Loucy (cell line): ENCODE measurements around the gene RECQL.

Experiments
- H2AFZ ChIP-seq: fragments of 200-600 bp; sonication (generic); 2 replicates; pipeline ENCODE4 v1.6.0; 2016; ENCODE audit warnings: antibody characterized with exemption, mild to moderate bottlenecking, low read length, moderate library complexity
- H3F3A ChIP-seq: fragments of 200-600 bp; 2 replicates; pipeline ENCODE4 v1.6.0; 2016; ENCODE audit warnings: antibody characterized with exemption, low read depth, mild to moderate bottlenecking
- H3K27me3 ChIP-seq: fragments of 200-600 bp; sonication (generic); 2 replicates; pipeline ENCODE4 v1.6.1; 2014; ENCODE audit warnings: low read length, mild to moderate bottlenecking; ENCODE audit not compliant: insufficient read depth, poor library complexity, severe bottlenecking
- H3K36me3 ChIP-seq: fragments of 200-600 bp; sonication (generic); 2 replicates; pipeline ENCODE4 v1.6.1; 2016; ENCODE audit warnings: low read length; ENCODE audit not compliant: insufficient read depth
- H3K4me1 ChIP-seq: fragments of 200-600 bp; sonication (generic); 2 replicates; pipeline ENCODE4 v1.5.1; 2014; ENCODE audit warnings: low read length, mild to moderate bottlenecking; ENCODE audit not compliant: insufficient read depth, poor library complexity, severe bottlenecking
- H3K4me2 ChIP-seq: fragments of 200-600 bp; sonication (generic); 2 replicates; pipeline ENCODE4 v1.6.0; 2014; ENCODE audit warnings: antibody characterized with exemption, low read length, low read depth, mild to moderate bottlenecking; ENCODE audit not compliant: poor library complexity, severe bottlenecking
- H3K4me3 ChIP-seq: fragments of 200-600 bp; sonication (generic); 2 replicates; pipeline ENCODE4 v1.5.1; 2014; ENCODE audit warnings: low read length, mild to moderate bottlenecking, mixed read lengths; ENCODE audit not compliant: poor library complexity, severe bottlenecking
- H3K79me2 ChIP-seq: fragments of 200-600 bp; sonication (generic); 2 replicates; pipeline ENCODE4 v1.6.1; 2014; ENCODE audit warnings: low read length; ENCODE audit not compliant: insufficient read depth
- H3K9ac ChIP-seq: fragments of 200-600 bp; sonication (generic); 2 replicates; pipeline ENCODE4 v1.6.0; 2014; ENCODE audit warnings: mild to moderate bottlenecking, low read depth, low read length, moderate library complexity; ENCODE audit not compliant: poor library complexity, severe bottlenecking
- H3K9me2 ChIP-seq: fragments of 200-600 bp; sonication (generic); replicated peaks from 2 replicates; pipeline ENCODE4 v1.6.1; 2016; ENCODE audit warnings: low read depth, low read length, mixed read lengths
- H3K9me3 ChIP-seq: fragments of 200-600 bp; sonication (generic); 2 replicates; pipeline ENCODE4 v1.6.1; 2014; ENCODE audit warnings: mild to moderate bottlenecking, antibody characterized with exemption, low read length, low read depth; ENCODE audit not compliant: insufficient read depth
- H4K20me1 ChIP-seq: fragments of 200-600 bp; sonication (generic); 2 replicates; pipeline ENCODE4 v1.6.0; 2014; ENCODE audit warnings: antibody characterized with exemption, low read length, mild to moderate bottlenecking; ENCODE audit not compliant: insufficient read depth, poor library complexity, severe bottlenecking
- EZH2phosphoT487 ChIP-seq: fragments of 200-600 bp; IDR thresholded peaks from 2 replicates; pipeline ENCODE4 v1.6.1; 2018; ENCODE audit warnings: antibody characterized with exemption, mild to moderate bottlenecking, moderate library complexity, borderline replicate concordance
- TF ChIP-seq, protein P1 (sequence below): fragments of 200-600 bp; sonication (generic); conservative IDR thresholded peaks from 2 replicates; pipeline ENCODE4 v1.5.1; 2014; ENCODE audit warnings: mild to moderate bottlenecking, antibody characterized with exemption, low read length

RECQL gene

DNA sequence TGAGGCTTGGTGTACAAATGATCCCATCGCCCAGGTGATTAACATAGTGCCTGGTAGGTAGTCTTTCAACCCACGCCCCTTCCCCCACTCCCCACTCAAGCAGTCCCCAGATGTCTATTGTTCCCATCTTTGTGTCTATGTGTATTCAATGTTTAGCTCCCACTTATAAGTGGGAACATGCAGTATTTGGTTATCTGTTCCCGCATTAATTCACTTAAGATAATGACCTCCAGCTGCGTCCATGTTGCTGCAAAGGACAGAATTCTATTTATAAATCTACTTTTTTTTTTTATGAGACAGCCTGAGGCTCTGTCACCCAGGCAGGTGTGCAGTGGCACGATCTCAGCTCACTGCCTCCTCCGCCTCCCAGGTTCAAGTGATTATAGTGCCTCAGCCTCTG is 40.3 kb upstream of the RECQL start:
- Histone ChIP-seq H3K4me1 (no peaks in the 10 kb centered on the region), H4K20me1 (no peaks in the 10 kb centered on the region), H3K27me3 (no peaks in the 10 kb centered on the region), H3K79me2 (no peaks in the 10 kb centered on the region), H3K9ac (no peak overlapping the region), H3K36me3 (no peaks in the 10 kb centered on the region), H2AFZ (no peak overlapping the region), H3F3A (no peaks in the 10 kb centered on the region), H3K9me2 (no peaks in the 10 kb centered on the region), H3K4me2 (no peak overlapping the region), H3K9me3 (no peaks in the 10 kb centered on the region), H3K4me3 (no peak overlapping the region)
- no peak for TF ChIP-seq EZH2phosphoT487
- TF ChIP-seq, protein P1, sequence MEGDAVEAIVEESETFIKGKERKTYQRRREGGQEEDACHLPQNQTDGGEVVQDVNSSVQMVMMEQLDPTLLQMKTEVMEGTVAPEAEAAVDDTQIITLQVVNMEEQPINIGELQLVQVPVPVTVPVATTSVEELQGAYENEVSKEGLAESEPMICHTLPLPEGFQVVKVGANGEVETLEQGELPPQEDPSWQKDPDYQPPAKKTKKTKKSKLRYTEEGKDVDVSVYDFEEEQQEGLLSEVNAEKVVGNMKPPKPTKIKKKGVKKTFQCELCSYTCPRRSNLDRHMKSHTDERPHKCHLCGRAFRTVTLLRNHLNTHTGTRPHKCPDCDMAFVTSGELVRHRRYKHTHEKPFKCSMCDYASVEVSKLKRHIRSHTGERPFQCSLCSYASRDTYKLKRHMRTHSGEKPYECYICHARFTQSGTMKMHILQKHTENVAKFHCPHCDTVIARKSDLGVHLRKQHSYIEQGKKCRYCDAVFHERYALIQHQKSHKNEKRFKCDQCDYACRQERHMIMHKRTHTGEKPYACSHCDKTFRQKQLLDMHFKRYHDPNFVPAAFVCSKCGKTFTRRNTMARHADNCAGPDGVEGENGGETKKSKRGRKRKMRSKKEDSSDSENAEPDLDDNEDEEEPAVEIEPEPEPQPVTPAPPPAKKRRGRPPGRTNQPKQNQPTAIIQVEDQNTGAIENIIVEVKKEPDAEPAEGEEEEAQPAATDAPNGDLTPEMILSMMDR, result no peak

DNA sequence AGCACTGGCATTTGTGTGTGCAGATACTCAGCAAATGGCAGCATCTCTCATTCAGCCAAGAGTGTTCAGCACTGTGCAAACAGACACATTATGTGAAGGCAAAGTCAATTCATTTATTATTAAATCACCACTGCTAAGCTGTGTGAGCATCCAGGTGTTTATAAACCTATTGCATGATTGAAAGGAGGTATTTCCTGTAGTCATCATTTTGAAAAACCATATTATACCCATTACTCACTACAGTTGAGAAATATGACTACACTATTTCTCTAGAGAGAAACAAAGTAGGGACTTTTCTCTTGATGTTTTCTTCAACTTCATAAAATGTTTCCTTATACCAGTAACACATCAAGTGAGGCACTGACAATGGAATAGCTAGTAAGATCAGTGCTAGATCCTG is 38.4 kb upstream of the RECQL start:
- TF ChIP-seq, protein P1, result no peak
- no peak for TF ChIP-seq EZH2phosphoT487
- H3K4me2 ChIP-seq, result no peak overlapping the region
- H3K4me1 ChIP-seq, result no peaks in the 10 kb centered on the region
- H3K9me2 ChIP-seq, result no peaks in the 10 kb centered on the region
- H3K9me3 ChIP-seq, result no peaks in the 10 kb centered on the region
- H3K27me3 ChIP-seq, result no peaks in the 10 kb centered on the region
- H2AFZ ChIP-seq, result no peak overlapping the region
- H3F3A ChIP-seq, result no peaks in the 10 kb centered on the region
- no peaks in the 10 kb centered on the region for H4K20me1 ChIP-seq
- no peak overlapping the region for H3K9ac ChIP-seq
- no peaks in the 10 kb centered on the region for H3K36me3 ChIP-seq
- H3K79me2 ChIP-seq, result no peaks in the 10 kb centered on the region
- no peak overlapping the region for H3K4me3 ChIP-seq

DNA sequence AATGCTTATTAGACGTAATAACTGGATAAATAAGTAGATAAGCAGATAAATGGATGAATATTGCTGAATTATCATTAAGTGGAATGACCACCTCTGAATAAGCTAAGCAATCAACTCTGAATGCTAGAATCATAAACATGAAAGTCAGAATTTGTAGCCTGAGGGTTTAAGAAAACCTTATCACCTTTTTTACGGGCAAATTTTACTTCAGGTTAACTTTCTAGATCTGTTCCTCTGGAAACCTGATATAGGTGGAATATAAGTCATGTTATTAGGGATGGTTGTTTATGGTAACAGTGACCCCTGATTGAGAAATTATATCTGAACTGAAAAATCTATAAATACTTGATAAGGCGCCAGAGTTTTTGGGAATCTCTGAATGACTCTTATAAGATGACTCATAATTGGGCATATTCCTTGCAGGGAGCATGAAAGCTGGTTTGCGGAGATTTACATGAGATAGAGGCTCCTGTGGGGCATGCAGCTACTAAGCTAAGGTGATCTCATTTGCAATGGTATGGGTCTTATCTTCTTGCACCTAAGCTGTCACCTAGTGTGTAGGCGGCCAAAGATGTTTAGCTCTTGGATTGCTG is 36.7 kb upstream of the RECQL start:
- H3K79me2 ChIP-seq, result no peaks in the 10 kb centered on the region
- H3K4me3 ChIP-seq, result no peak overlapping the region
- H3K9me2 ChIP-seq, result no peaks in the 10 kb centered on the region
- no peaks in the 10 kb centered on the region for H3F3A ChIP-seq
- no peak overlapping the region for H3K4me2 ChIP-seq
- no peaks in the 10 kb centered on the region for H4K20me1 ChIP-seq
- H3K27me3 ChIP-seq, result no peaks in the 10 kb centered on the region
- H3K4me1 ChIP-seq, result no peaks in the 10 kb centered on the region
- no peak for TF ChIP-seq EZH2phosphoT487
- TF ChIP-seq, protein P1, result no peak
- H2AFZ ChIP-seq, result no peak overlapping the region
- no peak overlapping the region for H3K9ac ChIP-seq
- no peaks in the 10 kb centered on the region for H3K9me3 ChIP-seq
- H3K36me3 ChIP-seq, result no peaks in the 10 kb centered on the region
